GM12892 (cell line): Measurements from ENCODE around the gene BRD9.
"Not testable (repeated sequence)": the region's sequence is repeated elsewhere in the genome, so short reads cannot be mapped to it uniquely, and the experiment has no call there.

Source experiments
- DNase-seq: peaks from one replicate; pipeline ENCODE4 v3.0.0; 2011; ENCODE audit not compliant: insufficient read length
- FAIRE-seq: peaks from 2 replicates; lab custom pipeline; 2011; peaks lifted over from hg19 to GRCh38; lab: Jason Lieb, UNC
- POLR2A ChIP-seq: IDR thresholded peaks from 2 replicates; pipeline ENCODE4 v1.6.1; 2011; ENCODE audit warnings: low read depth, low read length, control low read depth
- POLR2AphosphoS5 ChIP-seq: IDR thresholded peaks from 2 replicates; pipeline ENCODE4 v1.6.1; 2011; ENCODE audit warnings: low read depth, low read length, control low read depth
- TAF1 ChIP-seq: IDR thresholded peaks from 2 replicates; pipeline ENCODE4 v1.6.1; 2011; ENCODE audit warnings: low read depth, mild to moderate bottlenecking, control low read depth, low read length, borderline replicate concordance

Gene BRD9

GRCh38 chr5:834013-834412 lies 58.6 kb downstream of the BRD9 start:
- DNase-seq, FAIRE-seq: not testable (repeated sequence)

- DNase-seq, FAIRE-seq: not testable (repeated sequence)
These were observed 64.4 kb downstream of the BRD9 start for GRCh38 chr5:828194-828593.

DNA sequence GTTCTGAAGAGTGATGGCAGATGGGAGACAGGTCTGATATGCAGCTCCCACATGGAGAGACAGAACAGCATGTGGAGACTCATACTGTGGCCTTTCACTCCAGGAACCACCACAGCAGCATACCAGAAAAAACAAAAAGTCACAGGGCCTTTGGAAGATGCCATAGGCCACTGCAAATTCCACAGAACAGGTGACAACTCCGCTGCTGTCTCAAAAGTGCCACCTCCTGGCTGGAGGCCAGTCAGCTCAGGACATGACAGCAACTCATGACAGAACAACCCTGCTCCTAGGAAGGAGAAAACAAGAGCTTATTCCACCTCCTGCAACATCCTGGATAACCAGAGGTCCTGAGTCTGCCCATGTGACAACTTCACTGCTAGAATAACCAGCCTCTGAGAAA lies 67.1 kb downstream of the BRD9 start:
- DNase-seq, FAIRE-seq: not testable (repeated sequence)

DNA sequence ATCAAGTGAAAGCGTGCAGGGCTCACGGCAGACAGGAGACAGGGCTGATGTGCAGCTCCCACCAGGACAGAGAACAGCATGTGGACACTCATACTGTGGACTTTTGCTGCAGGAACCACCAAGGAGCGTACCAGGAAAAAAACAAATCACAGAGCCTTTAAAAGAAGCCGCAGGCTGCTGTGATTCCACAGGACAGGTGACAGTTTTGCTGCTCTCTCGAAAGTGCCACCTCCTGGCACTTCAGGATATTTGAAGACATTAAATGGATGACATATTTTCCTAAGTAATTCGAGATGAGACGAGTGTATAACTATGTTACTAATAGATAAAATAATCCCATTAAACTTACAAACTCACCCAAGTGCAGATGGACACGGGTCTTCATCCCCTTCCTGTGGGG lies 71.1 kb downstream of the BRD9 start:
- TF ChIP-seq TAF1 (no peak), POLR2AphosphoS5 (no peak), POLR2A (no peak)
- DNase-seq (no peak), FAIRE-seq (no peak)

DNA sequence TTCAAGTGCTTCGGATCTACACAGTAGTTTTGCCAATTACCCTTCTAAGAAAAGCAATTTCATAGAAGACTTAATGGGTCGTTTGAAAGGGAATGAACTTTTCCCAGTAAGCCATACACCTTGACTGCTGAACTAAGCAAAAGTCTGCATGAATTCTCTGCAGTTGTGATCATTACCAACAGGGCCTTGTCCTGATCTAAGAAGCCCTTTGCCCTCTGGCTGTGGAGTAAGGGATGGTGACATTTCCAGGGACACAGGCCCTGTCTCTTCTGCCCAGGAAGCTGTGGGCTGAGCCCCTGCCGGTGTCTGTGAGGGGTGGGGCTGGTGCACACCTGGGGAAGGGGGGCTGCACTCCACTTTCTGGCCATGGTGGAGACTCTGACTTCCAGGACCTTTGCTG lies 72.4 kb downstream of the BRD9 start:
- DNase-seq = no peak
- no peak for FAIRE-seq
- TF ChIP-seq POLR2AphosphoS5 (no peak), TAF1 (no peak), POLR2A (no peak)

GRCh38 chr5:819078-819477 lies 73.5 kb downstream of the BRD9 start:
- FAIRE-seq = no peak
- no peak for DNase-seq
- TF ChIP-seq POLR2A = no peak
- no peak for TF ChIP-seq TAF1
- TF ChIP-seq POLR2AphosphoS5 = no peak

DNA sequence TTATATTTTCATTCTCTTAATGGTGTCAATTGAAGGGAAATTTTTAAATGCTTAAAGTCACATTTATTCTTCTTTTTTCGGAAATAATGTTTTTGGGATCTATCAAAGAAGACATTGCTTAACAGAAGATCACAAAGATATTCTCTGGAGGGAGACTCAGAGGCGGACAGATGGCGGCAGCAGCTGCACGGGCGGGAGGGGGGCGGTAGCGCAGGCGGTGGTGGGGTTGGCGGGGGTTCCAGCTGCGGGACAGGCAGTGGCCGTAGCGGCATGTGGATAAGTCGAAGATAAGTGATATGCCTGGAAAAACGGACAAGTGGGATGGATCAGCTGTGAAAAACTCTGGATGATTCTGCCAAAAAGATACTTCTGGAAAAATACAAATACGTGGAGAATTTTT lies 76.4 kb downstream of the BRD9 start:
- FAIRE-seq (no peak), DNase-seq (no peak)
- TF ChIP-seq POLR2A (no peak), TAF1 (no peak), POLR2AphosphoS5 (no peak)

DNA sequence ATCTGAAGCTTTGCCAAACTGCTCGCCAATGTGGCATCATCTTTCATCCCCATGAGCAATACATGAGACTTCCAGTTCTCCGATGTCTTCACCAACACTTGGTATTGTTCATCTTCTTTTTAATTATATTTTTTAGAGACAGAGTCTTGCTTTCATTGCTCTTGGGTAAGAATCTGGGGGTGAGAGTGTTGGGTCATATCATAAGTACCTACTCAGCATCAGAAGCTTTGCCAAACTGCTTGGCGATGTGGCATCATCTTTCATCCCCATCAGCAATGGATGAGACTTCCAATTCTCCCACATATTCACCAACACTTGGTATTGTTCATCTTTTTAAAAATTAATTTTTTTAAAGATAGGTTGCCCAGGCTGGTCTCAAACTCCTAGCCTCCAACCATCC lies 77.2 kb downstream of the BRD9 start:
- no peak for FAIRE-seq
- no peak for TF ChIP-seq POLR2A
- no peak for TF ChIP-seq POLR2AphosphoS5
- no peak for TF ChIP-seq TAF1
- no peak for DNase-seq
